ENCODE measurements around the gene HNRNPH1. TPM values are rescaled to one million over a fixed set of nuclear protein-coding genes. Genes with fewer than 3 reads are reported as not detected.

HNRNPH1 gene
- total RNA-seq, 1 experiment from 2014 or later, result 1,009 TPM

- no peak for DNase-seq
- H3K9me3 ChIP-seq (replicated peaks), result no peaks in the 10 kb centered on the region
- no peak overlapping the region for H3K4me3 ChIP-seq
- no peaks in the 10 kb centered on the region for H3K27me3 ChIP-seq
- H3K27ac ChIP-seq, result no peak overlapping the region
- H3K36me3 ChIP-seq, result peaks cover 26% of the 10 kb centered on the region
- no peaks in the 10 kb centered on the region for H3K4me1 ChIP-seq
Measured at GRCh38 chr5:179599566-179599965, 23.9 kb downstream of the HNRNPH1 start.

- Histone ChIP-seq H3K36me3 (peaks cover 23% of the 10 kb centered on the region), H3K4me3 (no peak overlapping the region), H3K4me1 (no peaks in the 10 kb centered on the region), H3K27me3 (no peaks in the 10 kb centered on the region), H3K27ac (no peak overlapping the region), H3K9me3 (replicated peaks) (no peaks in the 10 kb centered on the region)
- DNase-seq, result no peak
Measured at GRCh38 chr5:179599100-179599499, 24.4 kb downstream of the HNRNPH1 start.

- H3K9me3 ChIP-seq (replicated peaks), result no peaks in the 10 kb centered on the region
- DNase-seq, result no peak
- peaks cover 37% of the 10 kb centered on the region for H3K36me3 ChIP-seq
Measured at GRCh38 chr5:179596421-179596820, 27.1 kb downstream of the HNRNPH1 start.

GRCh38 chr5:179595916-179596315 is 27.6 kb downstream of the HNRNPH1 start:
- H3K27me3 ChIP-seq, result no peaks in the 10 kb centered on the region
- DNase-seq, result no peak
- peaks cover 40% of the 10 kb centered on the region for H3K36me3 ChIP-seq
- H3K27ac ChIP-seq, result no peak overlapping the region
- no peaks in the 10 kb centered on the region for H3K4me1 ChIP-seq
- no peak overlapping the region for H3K4me3 ChIP-seq
- no peaks in the 10 kb centered on the region for H3K9me3 ChIP-seq (replicated peaks)

More at GRCh38 chr5:179596421-179596820, 27.1 kb downstream of the HNRNPH1 start:
- no peak overlapping the region for H3K4me3 ChIP-seq
- H3K4me1 ChIP-seq, result no peaks in the 10 kb centered on the region
- H3K27ac ChIP-seq, result no peak overlapping the region
- H3K27me3 ChIP-seq, result no peaks in the 10 kb centered on the region

- H3K27me3 ChIP-seq, result no peaks in the 10 kb centered on the region
- H3K4me3 ChIP-seq, result no peak overlapping the region
- H3K4me1 ChIP-seq, result no peaks in the 10 kb centered on the region
- no peaks in the 10 kb centered on the region for H3K9me3 ChIP-seq (replicated peaks)
- DNase-seq, result no peak
- H3K27ac ChIP-seq, result no peak overlapping the region
- peaks cover 36% of the 10 kb centered on the region for H3K36me3 ChIP-seq
Measured at GRCh38 chr5:179588166-179588565, 35.3 kb downstream of the HNRNPH1 start.

GRCh38 chr5:179585941-179586401 is 37.5 kb downstream of the HNRNPH1 start:
- H3K27ac ChIP-seq, result no peak overlapping the region
- no peak overlapping the region for H3K4me3 ChIP-seq
- no peaks in the 10 kb centered on the region for H3K27me3 ChIP-seq
- no peaks in the 10 kb centered on the region for H3K9me3 ChIP-seq (replicated peaks)
- no peak for DNase-seq
- peaks cover 32% of the 10 kb centered on the region for H3K36me3 ChIP-seq
- no peaks in the 10 kb centered on the region for H3K4me1 ChIP-seq

- Histone ChIP-seq H3K27ac (no peak overlapping the region), H3K4me3 (no peak overlapping the region), H3K4me1 (no peaks in the 10 kb centered on the region), H3K9me3 (replicated peaks) (no peaks in the 10 kb centered on the region), H3K27me3 (no peaks in the 10 kb centered on the region), H3K36me3 (peaks cover 19% of the 10 kb centered on the region)
- no peak for DNase-seq
Measured at GRCh38 chr5:179577286-179577960, 46.0 kb downstream of the HNRNPH1 start.

- Histone ChIP-seq H3K4me3 (no peak overlapping the region), H3K4me1 (no peaks in the 10 kb centered on the region), H3K36me3 (peaks cover 41% of the 10 kb centered on the region), H3K27me3 (no peaks in the 10 kb centered on the region), H3K27ac (no peak overlapping the region), H3K9me3 (replicated peaks) (no peaks in the 10 kb centered on the region)
- no peak for DNase-seq
Measured at GRCh38 chr5:179572386-179572785, 51.1 kb downstream of the HNRNPH1 start.

GRCh38 chr5:179568721-179569120 is 54.8 kb downstream of the HNRNPH1 start:
- peak in 1 of 2 experiments; percentile 14 for DNase-seq
- Histone ChIP-seq H3K4me1 (no peaks in the 10 kb centered on the region), H3K9me3 (replicated peaks) (no peaks in the 10 kb centered on the region), H3K27me3 (no peaks in the 10 kb centered on the region), H3K36me3 (peaks cover 46% of the 10 kb centered on the region), H3K4me3 (no peak overlapping the region), H3K27ac (no peak overlapping the region)

- H3K4me1 ChIP-seq, result no peaks in the 10 kb centered on the region
- no peak overlapping the region for H3K27ac ChIP-seq
- H3K4me3 ChIP-seq, result no peak overlapping the region
- DNase-seq, result no peak
- H3K27me3 ChIP-seq, result no peaks in the 10 kb centered on the region
- H3K36me3 ChIP-seq, result peaks cover 37% of the 10 kb centered on the region
- H3K9me3 ChIP-seq (replicated peaks), result no peaks in the 10 kb centered on the region
Measured at GRCh38 chr5:179564526-179564925, 58.9 kb downstream of the HNRNPH1 start.

Other genes starting within 250 kb of the HNRNPH1 start
- gene RUFY1, start 73.1 kb downstream of the HNRNPH1 start, total RNA-seq (2014; rRNA removed; shearing (Covaris generic)), result 24.8 and 25.7 TPM in 2 replicates
- gene CBY3, start 57.4 kb upstream of the HNRNPH1 start, total RNA-seq (2014; rRNA removed; shearing (Covaris generic)), result not detected in 2 replicates
- gene CANX, start 75.3 kb upstream of the HNRNPH1 start, total RNA-seq (2014; rRNA removed; shearing (Covaris generic)), result 453 and 506 TPM in 2 replicates
- 25.0 and 25.1 TPM in 2 replicates for gene MAML1, start 109.2 kb upstream of the HNRNPH1 start, total RNA-seq (2014; rRNA removed; shearing (Covaris generic))
- not detected in 2 replicates for gene LTC4S, start 170.3 kb upstream of the HNRNPH1 start, total RNA-seq (2014; rRNA removed; shearing (Covaris generic))
- gene MGAT4B, start 183.2 kb upstream of the HNRNPH1 start, total RNA-seq (2014; rRNA removed; shearing (Covaris generic)), result 55.5 and 60.5 TPM in 2 replicates
- gene SQSTM1, start 197.2 kb upstream of the HNRNPH1 start, total RNA-seq (2014; rRNA removed; shearing (Covaris generic)), result 64.9 and 65.8 TPM in 2 replicates
- 10.3 and 15.3 TPM in 2 replicates for gene MRNIP, start 235.1 kb upstream of the HNRNPH1 start, total RNA-seq (2014; rRNA removed; shearing (Covaris generic))